Activated CD8-positive, alpha-beta T cell treated with anti-CD3 and anti-CD28 coated beads for 36 hours (primary cell): ENCODE measurements around the gene TNFSF8. TPM values are rescaled to one million over a fixed set of nuclear protein-coding genes. Genes with fewer than 3 reads are reported as not detected.
A peak's percentile ranks its signal among the peaks of the same experiment; 100 is the strongest.

Experiments
- ATAC-seq: fragments of 200-7000 bp; cut with Tn5 transposase; one replicate; pipeline ENCODE4 v1.10.0; 2021; ENCODE audit warnings: mild to moderate bottlenecking, moderate library complexity
- CTCF ChIA-PET: fragments of 350-600 bp; sonication (Branson Sonifier 250); formaldehyde crosslinking; loops from one replicate; lab custom pipeline; 2021; ENCODE audit warnings: antibody characterized with exemption; lab: Charles Lee
- POLR2A ChIA-PET: fragments of 350-600 bp; sonication (Branson Sonifier 250); formaldehyde crosslinking; loops from one replicate; lab custom pipeline; 2021; ENCODE audit warnings: antibody characterized with exemption; lab: Charles Lee
- DNase-seq: peaks from one replicate; pipeline ENCODE4 v3.0.0-alpha.2; 2020
- H3K27ac Mint-ChIP-seq: one replicate; pipeline ENCODE4 v1.8.0; 2021; ENCODE audit warnings: mild to moderate bottlenecking, mixed read lengths
- H3K27me3 Mint-ChIP-seq: one replicate; pipeline ENCODE4 v1.8.0; 2021; ENCODE audit warnings: mixed read lengths
- H3K36me3 Mint-ChIP-seq: one replicate; pipeline ENCODE4 v1.8.0; 2021; ENCODE audit warnings: low read depth, mixed read lengths
- H3K4me1 Mint-ChIP-seq: one replicate; pipeline ENCODE4 v1.8.0; 2021; ENCODE audit warnings: low read depth, mixed read lengths
- H3K4me3 Mint-ChIP-seq: one replicate; pipeline ENCODE4 v1.8.0; 2021; ENCODE audit warnings: mild to moderate bottlenecking, moderate library complexity, mixed read lengths
- H3K9me3 Mint-ChIP-seq: one replicate; pipeline ENCODE4 v1.8.0; 2021; ENCODE audit warnings: mixed read lengths
- CTCF ChIP-seq: fragments of 200-600 bp; IDR thresholded peaks from one replicate; pipeline ENCODE4 v1.8.0; 2022; ENCODE audit warnings: antibody characterized with exemption, mild to moderate bottlenecking
- intact Hi-C: fragments of 100-400 bp; cut with micrococcal nuclease; formaldehyde crosslinking; loops from one replicate; pipeline ENCODE4 v1.10.0; 2022
- total RNA-seq, 2 experiments: library from RNA; stranded (reverse); gene quantifications; one replicate each; pipeline ENCODE4 v1.2.3, GENCODE V29; 2021

TNFSF8 gene
- total RNA-seq, 2 experiments from 2014 or later, result 21.7 to 23.9 TPM

- Mint-ChIP-seq H3K27ac (peak overlapping the region; percentile 28), H3K4me3 (peak overlapping the region; percentile 45), H3K36me3 (peaks cover 54% of the 10 kb centered on the region), H3K4me1 (peaks cover 65% of the 10 kb centered on the region), H3K27me3 (no peaks in the 10 kb centered on the region), H3K9me3 (no peaks in the 10 kb centered on the region)
- no peak for ATAC-seq
- CTCF ChIA-PET, result interaction anchor here (0.8 to 1.0 kb wide), 3 partner anchors 19 to 245 kb away, joined by 3 to 6 read pairs (median 3); no protein-coding TSS in a partner anchor
- no peak for DNase-seq
- POLR2A ChIA-PET, result interaction anchor here (0.8 to 1.5 kb wide), 3 partner anchors 10 to 63 kb away, joined by 3 to 4 read pairs (median 3); no protein-coding TSS in a partner anchor
- intact Hi-C loops, result loop anchor here (5.0 kb wide), 1 partner anchor 87 kb away; no protein-coding TSS in a partner anchor
- TF ChIP-seq CTCF, result no peak
These were observed 4.7 kb downstream of the TNFSF8 start for GRCh38 chr9:114925672-114926071.

- TF ChIP-seq CTCF, result no peak
- H3K4me1 Mint-ChIP-seq, result peaks cover 69% of the 10 kb centered on the region
- H3K36me3 Mint-ChIP-seq, result peaks cover 56% of the 10 kb centered on the region
- peak overlapping the region; percentile 13 for H3K4me3 Mint-ChIP-seq
- no peaks in the 10 kb centered on the region for H3K9me3 Mint-ChIP-seq
- peak overlapping the region; percentile 63 for H3K27ac Mint-ChIP-seq
- POLR2A ChIA-PET, result interaction anchor here (0.8 to 2.2 kb wide), 4 partner anchors 11 to 64 kb away, joined by 3 to 7 read pairs (median 4); no protein-coding TSS in a partner anchor
- intact Hi-C loops, result loop anchor here (5.0 kb wide), 1 partner anchor 87 kb away; no protein-coding TSS in a partner anchor
- DNase-seq (peak; percentile 46), ATAC-seq (no peak)
- no peaks in the 10 kb centered on the region for H3K27me3 Mint-ChIP-seq
- CTCF ChIA-PET, result interaction anchor here (0.8 to 2.3 kb wide), 6 partner anchors 18 to 244 kb away, joined by 3 to 6 read pairs (median 3); no protein-coding TSS in a partner anchor
These were observed 5.4 kb downstream of the TNFSF8 start for GRCh38 chr9:114925039-114925438.

GRCh38 chr9:114924327-114924726, 6.1 kb downstream of the TNFSF8 start:
- POLR2A ChIA-PET, result interaction anchor here (1.1 to 2.2 kb wide), 2 partner anchors 23 to 82 kb away, joined by 3 to 7 read pairs; no protein-coding TSS in a partner anchor
- no peak for ATAC-seq
- H3K4me3 Mint-ChIP-seq, result peak overlapping the region; percentile 13

GRCh38 chr9:114923918-114924317, 6.5 kb downstream of the TNFSF8 start:
- intact Hi-C loops, result no loop called here
- Mint-ChIP-seq H3K27ac (no peak overlapping the region), H3K27me3 (no peaks in the 10 kb centered on the region), H3K4me3 (no peak overlapping the region), H3K9me3 (no peaks in the 10 kb centered on the region), H3K4me1 (peaks cover 78% of the 10 kb centered on the region), H3K36me3 (peaks cover 55% of the 10 kb centered on the region)
- no peak for TF ChIP-seq CTCF
- no peak for ATAC-seq
- CTCF ChIA-PET, result interaction anchor here (0.6 to 2.3 kb wide), 6 partner anchors 9 to 244 kb away, joined by 3 to 11 read pairs (median 3); no protein-coding TSS in a partner anchor
- POLR2A ChIA-PET, result interaction anchor here (1.1 to 2.2 kb wide), 2 partner anchors 23 to 82 kb away, joined by 3 to 7 read pairs; no protein-coding TSS in a partner anchor
- no peak for DNase-seq

More at GRCh38 chr9:114924327-114924726, 6.1 kb downstream of the TNFSF8 start:
- Mint-ChIP-seq H3K36me3 (peaks cover 57% of the 10 kb centered on the region), H3K4me1 (peaks cover 76% of the 10 kb centered on the region), H3K9me3 (no peaks in the 10 kb centered on the region), H3K27me3 (no peaks in the 10 kb centered on the region), H3K27ac (peak overlapping the region; percentile 63)
- intact Hi-C loops, result no loop called here
- DNase-seq, result no peak
- TF ChIP-seq CTCF, result no peak
- CTCF ChIA-PET, result interaction anchor here (0.6 to 2.3 kb wide), 6 partner anchors 45 to 244 kb away, joined by 3 to 11 read pairs (median 3); no protein-coding TSS in a partner anchor

- peak overlapping the region; percentile 69 for H3K27ac Mint-ChIP-seq
- ATAC-seq (no peak), DNase-seq (no peak)
- intact Hi-C loops, result no loop called here
- peaks cover 65% of the 10 kb centered on the region for H3K36me3 Mint-ChIP-seq
- no peak for TF ChIP-seq CTCF
- ChIA-PET POLR2A (interaction anchor here (0.9 to 3.5 kb wide), 7 partner anchors 8 to 68 kb away, joined by 3 to 11 read pairs (median 6); partner anchors contain the start of gene TNFSF8), CTCF (interaction anchor here (1.1 to 4.5 kb wide), 9 partner anchors 10 to 243 kb away, joined by 3 to 27 read pairs (median 6); partner anchors contain the start of gene TEX48)
- H3K27me3 Mint-ChIP-seq, result no peaks in the 10 kb centered on the region
- H3K9me3 Mint-ChIP-seq, result no peaks in the 10 kb centered on the region
- no peak overlapping the region for H3K4me3 Mint-ChIP-seq
- peaks cover 84% of the 10 kb centered on the region for H3K4me1 Mint-ChIP-seq
These were observed 9.2 kb downstream of the TNFSF8 start for GRCh38 chr9:114921171-114921570.
